Mesenchymal stem cell (in vitro differentiated cells and primary cell): ENCODE results near the gene GDI2.
"Not testable (repeated sequence)": the region's sequence is repeated elsewhere in the genome, so short reads cannot be mapped to it uniquely, and the experiment has no call there.

ENCODE experiments used
- DNase-seq: peaks from one replicate; pipeline ENCODE4 v3.0.0-alpha.2; 2013
- H2AFZ ChIP-seq: one replicate; pipeline ENCODE4 v1.6.1; 2013; ENCODE audit warnings: low read depth, mild to moderate bottlenecking, control low read depth, inconsistent platforms, low read length, moderate library complexity
- H2AK5ac ChIP-seq: 2 replicates; pipeline ENCODE4 v1.6.1; 2013; ENCODE audit warnings: low read length, moderate library complexity, mild to moderate bottlenecking, inconsistent platforms; ENCODE audit not compliant: severe bottlenecking
- H2BK120ac ChIP-seq: one replicate; pipeline ENCODE4 v1.6.1; 2013; ENCODE audit warnings: low read depth, mild to moderate bottlenecking, inconsistent platforms, low read length, moderate library complexity
- H2BK12ac ChIP-seq, 2 experiments: one replicate each; pipeline ENCODE4 v1.6.1; 2013; ENCODE audit warnings: inconsistent platforms in 2 of 2, low read length in 2 of 2, mild to moderate bottlenecking in 2 of 2, moderate library complexity in 2 of 2, control low read depth in 1 of 2
- H2BK15ac ChIP-seq: one replicate; pipeline ENCODE4 v1.6.1; 2013; ENCODE audit warnings: mild to moderate bottlenecking, low read depth, inconsistent platforms; ENCODE audit not compliant: poor library complexity, severe bottlenecking
- H2BK5ac ChIP-seq: 2 replicates; pipeline ENCODE4 v1.6.1; 2013; ENCODE audit warnings: low read depth, mild to moderate bottlenecking, low read length, control low read depth, inconsistent platforms; ENCODE audit not compliant: poor library complexity, severe bottlenecking
- H3K14ac ChIP-seq, 2 experiments: one replicate each; pipeline ENCODE4 v1.6.1; 2013; ENCODE audit warnings: inconsistent platforms in 2 of 2, low read length in 2 of 2, control low read depth in 1 of 2, mild to moderate bottlenecking in 1 of 2, moderate library complexity in 1 of 2
- H3K18ac ChIP-seq, 2 experiments: one replicate each; pipeline ENCODE4 v1.6.1; 2013; ENCODE audit warnings: inconsistent platforms in 2 of 2, low read length in 2 of 2, control low read depth in 1 of 2, low read depth in 1 of 2, mild to moderate bottlenecking in 1 of 2
- H3K23ac ChIP-seq, 2 experiments: one replicate each; pipeline ENCODE4 v1.6.1; 2013; ENCODE audit warnings: inconsistent platforms in 2 of 2, low read length in 2 of 2, mild to moderate bottlenecking in 2 of 2, moderate library complexity in 2 of 2, control low read depth in 1 of 2
- H3K27ac ChIP-seq: 2 replicates; pipeline ENCODE4 v1.5.1; 2013; ENCODE audit warnings: mild to moderate bottlenecking, moderate library complexity, low read length, control low read depth, inconsistent platforms; ENCODE audit not compliant: poor library complexity, severe bottlenecking
- H3K27me3 ChIP-seq, 2 experiments: 2 replicates each; pipeline versions ENCODE4 v1.6.1 to v1.7.0; 2013; ENCODE audit warnings: low read length in 2 of 2, mild to moderate bottlenecking in 2 of 2, moderate library complexity in 2 of 2, control low read depth in 1 of 2, inconsistent platforms in 1 of 2; ENCODE audit not compliant: control insufficient read depth in 1 of 2, insufficient read depth in 1 of 2
- H3K36me3 ChIP-seq, 2 experiments: 2 replicates each; pipeline versions ENCODE4 v1.6.1 to v1.7.0; 2013; ENCODE audit warnings: low read length in 2 of 2, control low read depth in 1 of 2, inconsistent platforms in 1 of 2, low read depth in 1 of 2, mild to moderate bottlenecking in 1 of 2; ENCODE audit not compliant: insufficient read depth in 2 of 2, control insufficient read depth in 1 of 2
- H3K4ac ChIP-seq, 2 experiments: one replicate each; pipeline ENCODE4 v1.6.1; 2013; ENCODE audit warnings: inconsistent platforms in 2 of 2, low read length in 2 of 2, mild to moderate bottlenecking in 2 of 2, moderate library complexity in 2 of 2, control low read depth in 1 of 2, low read depth in 1 of 2
- H3K4me1 ChIP-seq: 2 replicates; pipeline ENCODE4 v1.6.1; 2013; ENCODE audit warnings: low read depth, low read length, control low read depth; ENCODE audit not compliant: control insufficient read depth, insufficient read depth
- H3K4me2 ChIP-seq: 2 replicates; pipeline ENCODE4 v1.6.1; 2013; ENCODE audit warnings: low read length, mild to moderate bottlenecking, inconsistent platforms; ENCODE audit not compliant: poor library complexity, severe bottlenecking
- H3K4me3 ChIP-seq, 2 experiments: 2 replicates each; pipeline versions ENCODE4 v1.5.1 to v1.7.0; 2013; ENCODE audit warnings: low read length in 2 of 2, mild to moderate bottlenecking in 2 of 2, control low read depth in 1 of 2, low read depth in 1 of 2; ENCODE audit not compliant: insufficient read depth in 1 of 2
- H3K79me1 ChIP-seq: replicated peaks from 2 replicates; pipeline ENCODE4 v1.6.1; 2013; ENCODE audit warnings: mild to moderate bottlenecking, control low read depth, low read length, inconsistent platforms; ENCODE audit not compliant: poor library complexity, severe bottlenecking
- H3K9ac ChIP-seq: 2 replicates; pipeline ENCODE4 v1.7.0; 2013; ENCODE audit warnings: mild to moderate bottlenecking, low read length, moderate library complexity
- H3K9me3 ChIP-seq: 2 replicates; pipeline ENCODE4 v1.7.0; 2013; ENCODE audit warnings: mild to moderate bottlenecking, low read length; ENCODE audit not compliant: control insufficient read depth
- H4K8ac ChIP-seq: one replicate; pipeline ENCODE4 v1.6.1; 2013; ENCODE audit warnings: inconsistent platforms, mild to moderate bottlenecking, low read length, moderate library complexity
- H4K91ac ChIP-seq: one replicate; pipeline ENCODE4 v1.6.1; 2013; ENCODE audit warnings: mild to moderate bottlenecking, low read length, inconsistent platforms
- WGBS: methylation state at CpG from one replicate; pipeline ENCODE4 v1.1.7; 2013; ENCODE audit warnings: mixed read lengths; 5-methylcytosine and 5-hydroxymethylcytosine counted together

GDI2 gene

DNA sequence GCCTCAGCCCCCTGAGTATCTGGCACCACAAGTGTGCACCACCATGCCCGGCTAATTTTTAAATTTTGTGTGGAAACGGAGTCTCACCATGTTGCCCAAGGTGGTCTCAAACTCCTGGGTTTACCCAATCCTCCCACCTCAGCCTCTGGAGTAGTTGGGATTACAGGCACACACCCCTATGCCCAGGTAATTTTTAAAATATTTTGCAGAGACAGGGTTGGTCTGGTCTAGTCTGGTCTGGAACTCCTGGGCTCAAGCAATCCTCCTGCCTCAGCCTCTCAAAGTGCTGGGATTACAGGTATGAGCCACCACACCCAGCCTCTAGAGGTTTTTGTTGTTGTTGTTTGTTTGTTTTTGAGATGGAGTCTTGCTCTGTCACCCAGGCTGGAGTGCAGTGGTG, 22.9 kb upstream of the GDI2 start:
- H3K9me3 ChIP-seq, H3K36me3 ChIP-seq, H2AK5ac ChIP-seq, H3K4me3 ChIP-seq, H3K18ac ChIP-seq, H2BK120ac ChIP-seq, H3K23ac ChIP-seq, H3K79me1 ChIP-seq, H3K4me2 ChIP-seq, H2BK5ac ChIP-seq, H2BK15ac ChIP-seq, H2BK12ac ChIP-seq, H3K27me3 ChIP-seq, H3K27ac ChIP-seq, DNase-seq, H3K9ac ChIP-seq, H4K91ac ChIP-seq, H3K4ac ChIP-seq, H4K8ac ChIP-seq, H2AFZ ChIP-seq, H3K14ac ChIP-seq: not testable (repeated sequence)
- WGBS, result 93% methylated on average over 2 of the region's 2 CpGs
- peaks cover 13% of the 10 kb centered on the region for H3K4me1 ChIP-seq

- Histone ChIP-seq H4K8ac (no peak overlapping the region), H3K9me3 (no peaks in the 10 kb centered on the region), H3K27me3 (no peaks in the 10 kb centered on the region), H2BK15ac (no peak overlapping the region), H3K4me3 (no peak overlapping the region), H2AFZ (no peak overlapping the region), H3K23ac (no peak overlapping the region), H4K91ac (no peak overlapping the region), H2BK12ac (no peak overlapping the region), H3K14ac (no peak overlapping the region), H3K4me1 (peaks cover 8% of the 10 kb centered on the region), H3K4ac (no peak overlapping the region), H2AK5ac (no peak overlapping the region), H2BK120ac (no peak overlapping the region), H3K27ac (no peak overlapping the region), H3K79me1 (no peaks in the 10 kb centered on the region), H3K9ac (no peak overlapping the region), H2BK5ac (no peak overlapping the region), H3K18ac (no peak overlapping the region), H3K4me2 (no peak overlapping the region), H3K36me3 (no peaks in the 10 kb centered on the region)
- DNase-seq, result no peak
- WGBS, result 97% methylated on average over 15 of the region's 15 CpGs
These were observed 22.3 kb upstream of the GDI2 start for GRCh38 chr10:5835446-5836095.

DNA sequence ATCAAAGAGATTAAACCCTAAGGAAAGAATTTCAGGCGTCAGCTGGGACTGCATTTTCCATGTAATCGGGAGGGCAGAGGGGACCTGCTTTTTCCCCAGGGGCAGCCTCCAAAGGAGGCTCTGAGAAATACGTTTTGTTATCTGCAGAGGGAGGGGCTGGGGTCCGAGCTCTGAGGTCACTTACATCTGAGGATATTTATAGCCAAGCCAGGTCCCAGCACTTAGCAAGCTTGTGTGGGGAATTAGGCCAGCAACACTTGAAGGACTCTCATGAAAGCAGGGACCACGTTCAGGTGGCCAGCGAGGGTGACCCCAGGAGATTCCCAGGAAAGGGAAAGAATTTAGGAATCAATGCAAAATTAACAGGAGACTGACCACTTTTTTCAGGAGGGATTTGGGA, 20.6 kb upstream of the GDI2 start:
- Histone ChIP-seq H2BK5ac (no peak overlapping the region), H4K91ac (no peak overlapping the region), H2BK15ac (no peak overlapping the region), H3K4me3 (no peak overlapping the region), H3K79me1 (no peaks in the 10 kb centered on the region), H3K23ac (no peak overlapping the region), H3K27me3 (no peaks in the 10 kb centered on the region), H2BK12ac (no peak overlapping the region), H2AK5ac (no peak overlapping the region), H3K36me3 (no peaks in the 10 kb centered on the region), H3K14ac (no peak overlapping the region), H3K4me1 (no peaks in the 10 kb centered on the region), H2BK120ac (no peak overlapping the region), H3K18ac (no peak overlapping the region), H3K4ac (no peak overlapping the region), H3K9me3 (no peaks in the 10 kb centered on the region), H2AFZ (no peak overlapping the region), H4K8ac (no peak overlapping the region), H3K4me2 (no peak overlapping the region), H3K9ac (no peak overlapping the region), H3K27ac (no peak overlapping the region)
- WGBS, result 51% methylated on average over 6 of the region's 6 CpGs
- no peak for DNase-seq

- Histone ChIP-seq H4K91ac (no peak overlapping the region), H2BK120ac (no peak overlapping the region), H2BK5ac (no peak overlapping the region), H3K79me1 (no peaks in the 10 kb centered on the region), H3K18ac (no peak overlapping the region), H3K4me3 (no peak overlapping the region), H3K23ac (no peak overlapping the region), H3K4me2 (no peak overlapping the region), H4K8ac (no peak overlapping the region), H3K14ac (no peak overlapping the region), H3K27me3 (no peaks in the 10 kb centered on the region), H3K27ac (no peak overlapping the region), H3K9ac (no peak overlapping the region), H3K4me1 (no peaks in the 10 kb centered on the region), H2AK5ac (no peak overlapping the region), H3K9me3 (no peaks in the 10 kb centered on the region), H2BK12ac (no peak overlapping the region), H2BK15ac (no peak overlapping the region), H2AFZ (no peak overlapping the region), H3K4ac (no peak overlapping the region), H3K36me3 (no peaks in the 10 kb centered on the region)
- WGBS, result 90% methylated on average over 13 of the region's 13 CpGs
- no peak for DNase-seq
These were observed 19.7 kb upstream of the GDI2 start for GRCh38 chr10:5832946-5833345.
